Pancreas (tissue), 10 donors: ENCODE measurements around the gene SEZ6. TPM values are rescaled to one million over a fixed set of nuclear protein-coding genes. Genes with fewer than 3 reads are reported as not detected.
A peak's percentile ranks its signal among the peaks of the same experiment; 100 is the strongest.

ENCODE experiments used
- ATAC-seq, 4 donors: fragments of 200-7000 bp; cut with Tn5 transposase; one replicate each; pipeline versions ENCODE4 v1.8.0 to v1.9.1; 2020; ENCODE audit warnings: mild to moderate bottlenecking in 4 of 4, moderate library complexity in 4 of 4
- DNase-seq, 6 donors: peaks; one replicate each; pipeline ENCODE4 v3.0.0-alpha.2; 2020
- FAIRE-seq: peaks from 2 replicates; lab custom pipeline; 2012; peaks lifted over from hg19 to GRCh38; lab: Jason Lieb, UNC
- H3K27ac ChIP-seq, 4 donors: fragments of 200-600 bp; sonication (generic); 1 replicate in 3 of 4; 2 replicates in 1 of 4; pipeline versions ENCODE4 v1.5.0 to v1.8.0; 2020
- H3K27me3 ChIP-seq, 4 donors: fragments of 200-600 bp; one replicate each; pipeline ENCODE4 v1.8.0; 2021
- H3K36me3 ChIP-seq, 3 donors: fragments of 200-600 bp; sonication (generic) in 1 of 3; one replicate each; pipeline versions ENCODE4 v1.5.0 to v1.8.0; 2020 to 2021
- H3K4me1 ChIP-seq, 3 donors: fragments of 200-600 bp; one replicate each; pipeline ENCODE4 v1.8.0; 2021
- H3K4me3 ChIP-seq, 4 donors: fragments of 200-600 bp; sonication (generic) in 2 of 4; one replicate each; pipeline versions ENCODE4 v1.5.0 to v1.8.0; 2020 to 2021
- H3K9me3 ChIP-seq, 4 donors: fragments of 200-600 bp; one replicate each; pipeline ENCODE4 v1.8.0; 2021
- CTCF ChIP-seq, 4 donors: fragments of 200-600 bp; sonication (generic) in 3 of 4; IDR thresholded peaks; one replicate each; pipeline versions ENCODE4 v1.5.0 to v1.8.0; 2021; ENCODE audit warnings: antibody characterized with exemption in 4 of 4
- WGBS, 2 donors: extraction: QIAGEN DNeasy Blood & Tissue Kit; methylation state at CpG; one replicate each; pipeline ENCODE4 v1.1.7; 2013; 5-methylcytosine and 5-hydroxymethylcytosine counted together
- intact Hi-C, 3 donors: fragments of 100-400 bp; cut with DNase I; formaldehyde crosslinking; loops; one replicate each; pipeline versions ENCODE4 v1.11.1 to v1.14.2; 2022
- polyA plus RNA-seq, 2 donors: library from polyadenylated mRNA; stranded (reverse); fragments of 200-250 nt; gene quantifications; one replicate each; pipeline ENCODE4 v1.2.3, GENCODE V29; 2013
- total RNA-seq, 6 donors: library from RNA; stranded (reverse); fragmentation: NEBNext Ultra II Directional in 4 of 6; extraction: Animal tissue kit (Norgen Biotek cat#: 25700) in 4 of 6; gene quantifications; one replicate each; pipeline versions ENCODE4 v1.2.1 to v1.2.4, GENCODE V29; 2021 to 2023
- donor health status: healthy with polysubstance abuse.
- donor health status: DM: no; HTN: no; CAD: no; lungs with moderate emphysema.
- donor health status: DM: no; HTN: no; CAD: no.
- donor health status: control.
- donor health status: control.
- donor health status: Bipolar disorder and iron deficiency.
- donor health status: DM: yes; HTN: yes; CAD: no.
- donor health status: DM: no; HTN: no; CAD: no.
- donor health status: DM: no; HTN: no; CAD: no.
- donor health status: DM: yes; HTN: yes; CAD: no.

The SEZ6 gene
- total and polyA plus RNA-seq, 8 donors: 0.13 to 5.0 (median 0.64) TPM

- Histone ChIP-seq H3K36me3 (no peaks in the 10 kb centered on the region), H3K9me3 (no peaks in the 10 kb centered on the region), H3K27ac (no peak overlapping the region), H3K4me3 (no peak overlapping the region), H3K4me1 (no peaks in the 10 kb centered on the region), H3K27me3 (no peaks in the 10 kb centered on the region)
- no peak for FAIRE-seq
- intact Hi-C loops: no loop called here
- TF ChIP-seq CTCF (IDR thresholded peaks at IDR 0.05): no peak
- 65 to 73% methylated on average over 9 of the region's 9 CpGs for WGBS, 2 donors
- ATAC-seq: no peak
- DNase-seq: peak in 1 of 6 donors; percentile 41
These were observed 46.4 kb downstream of the SEZ6 start for GRCh38 chr17:28959471-28959871.

- TF ChIP-seq CTCF (IDR thresholded peaks at IDR 0.05): no peak
- Histone ChIP-seq H3K27ac (no peak overlapping the region), H3K4me1 (no peaks in the 10 kb centered on the region), H3K27me3 (no peaks in the 10 kb centered on the region), H3K4me3 (no peak overlapping the region), H3K9me3 (no peaks in the 10 kb centered on the region), H3K36me3 (no peaks in the 10 kb centered on the region)
- DNase-seq (peak in 1 of 6 donors; percentile 55), FAIRE-seq (no peak), ATAC-seq (no peak)
- intact Hi-C loops: no loop called here
- 80 to 87% methylated on average over 18 of the region's 18 CpGs for WGBS, 2 donors
These were observed 46.9 kb downstream of the SEZ6 start for GRCh38 chr17:28958820-28959455.

GRCh38 chr17:28957992-28958355, 47.9 kb downstream of the SEZ6 start:
- Histone ChIP-seq H3K9me3 (no peaks in the 10 kb centered on the region), H3K4me3 (no peak overlapping the region), H3K4me1 (peaks cover 0 to under 1% (median 0%) of the 10 kb centered on the region in 3 donors), H3K27ac (no peak overlapping the region), H3K27me3 (no peaks in the 10 kb centered on the region), H3K36me3 (no peaks in the 10 kb centered on the region)
- ATAC-seq (no peak), FAIRE-seq (no peak), DNase-seq (peak in 1 of 6 donors; percentile 31)
- WGBS, 2 donors: 83 to 86% methylated on average over 7 of the region's 7 CpGs
- TF ChIP-seq CTCF (IDR thresholded peaks at IDR 0.05): no peak
- intact Hi-C loops: no loop called here

DNA sequence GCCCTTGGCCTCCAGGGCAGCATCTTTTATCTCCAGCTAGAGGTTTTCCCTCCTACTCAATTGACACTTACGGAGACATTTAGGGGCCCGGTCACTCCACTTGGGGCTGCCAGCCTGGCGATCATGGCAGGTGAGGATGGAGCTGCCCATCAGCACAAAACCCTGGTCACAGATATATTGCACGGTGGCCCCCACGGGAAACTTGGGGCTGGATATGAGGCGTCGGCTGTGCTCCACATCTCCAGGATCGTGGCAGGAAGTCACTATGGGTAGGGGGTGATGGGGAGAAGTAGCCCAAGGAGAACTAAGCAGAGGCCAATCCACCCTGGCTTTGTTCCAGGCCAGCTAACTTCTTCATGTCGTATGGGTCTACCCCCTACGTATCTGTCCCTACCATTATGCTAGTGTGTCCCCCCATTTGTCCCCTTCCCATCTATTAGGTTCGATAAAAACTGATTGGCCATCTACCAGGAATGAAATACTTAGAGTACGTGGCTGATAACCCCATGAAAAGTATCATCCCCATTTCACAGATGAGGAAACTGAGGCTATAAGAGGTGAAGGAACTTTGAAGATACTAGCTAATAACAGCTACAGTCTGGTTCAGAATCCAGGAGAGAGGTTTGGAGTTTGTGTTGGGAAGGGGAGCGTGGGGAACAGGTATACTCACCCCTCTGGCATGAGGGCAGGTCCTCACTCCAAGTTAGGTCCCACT, 48.4 kb downstream of the SEZ6 start:
- FAIRE-seq (no peak), DNase-seq (peak in 1 of 6 donors; percentile 32), ATAC-seq (no peak)
- Histone ChIP-seq H3K36me3 (no peaks in the 10 kb centered on the region), H3K4me1 (peaks cover 0 to 4% (median 0%) of the 10 kb centered on the region in 3 donors), H3K27me3 (no peaks in the 10 kb centered on the region), H3K4me3 (no peak overlapping the region), H3K27ac (no peak overlapping the region), H3K9me3 (no peaks in the 10 kb centered on the region)
- 87 to 90% methylated on average over 13 of the region's 13 CpGs for WGBS, 2 donors
- intact Hi-C loops: no loop called here
- no peak for TF ChIP-seq CTCF (IDR thresholded peaks at IDR 0.05)

GRCh38 chr17:28956861-28957260, 49.0 kb downstream of the SEZ6 start:
- peaks cover 0 to 4% (median 0%) of the 10 kb centered on the region in 3 donors for H3K4me1 ChIP-seq
- no peak for TF ChIP-seq CTCF (IDR thresholded peaks at IDR 0.05)
- no peaks in the 10 kb centered on the region for H3K36me3 ChIP-seq
- intact Hi-C loops: no loop called here
- H3K4me3 ChIP-seq: no peak overlapping the region
- DNase-seq: peak in 1 of 6 donors; percentile 39
- no peaks in the 10 kb centered on the region for H3K27me3 ChIP-seq
- WGBS, 2 donors: 82 to 92% methylated on average over 3 of the region's 3 CpGs
- H3K27ac ChIP-seq: no peak overlapping the region
- no peaks in the 10 kb centered on the region for H3K9me3 ChIP-seq
- no peak for ATAC-seq
- FAIRE-seq: no peak
